ENCODE data around the gene MICB. TPM values are rescaled to one million over a fixed set of nuclear protein-coding genes. Genes with fewer than 3 reads are reported as not detected.

The MICB gene
- total RNA-seq, 1 donor from 2014 or later = 5.0 TPM

DNA sequence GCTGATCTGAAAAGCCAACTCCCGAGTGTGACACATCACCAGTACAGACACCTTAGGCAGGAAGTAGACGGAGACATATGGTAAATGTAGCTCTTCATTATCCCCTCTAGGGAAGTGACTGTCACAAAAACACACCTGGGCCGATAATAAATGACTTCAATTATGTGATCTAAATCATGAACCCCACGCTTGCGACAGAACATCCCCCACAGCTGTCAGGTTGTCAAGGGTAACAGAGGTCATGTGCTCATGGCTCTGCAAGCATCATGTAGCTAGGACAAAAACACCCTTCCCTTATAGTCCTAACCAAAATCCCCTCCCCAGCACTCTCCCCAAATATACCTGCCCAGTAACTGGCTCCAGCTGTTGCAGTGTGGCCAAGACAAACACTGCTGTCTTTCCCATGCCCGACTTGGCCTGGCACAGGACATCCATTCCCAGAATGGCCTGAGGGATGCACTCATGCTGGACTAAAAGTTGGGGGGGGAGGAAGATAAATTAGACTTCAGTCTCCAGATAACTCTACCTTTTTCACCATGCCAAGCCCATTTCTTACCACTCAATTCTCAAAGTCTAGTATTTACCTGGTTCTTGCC, 41.0 kb downstream of the MICB start:
- no peak for DNase-seq (ENCODE audit: low read depth in 2 of 2)

GRCh38 chr6:31540640-31541039, 42.7 kb downstream of the MICB start:
- DNase-seq (ENCODE audit: low read depth in 2 of 2) = no peak

- DNase-seq (ENCODE audit: low read depth in 2 of 2) = peak; percentile 45 to 73
Measured at GRCh38 chr6:31541059-31541657, 43.2 kb downstream of the MICB start.

DNA sequence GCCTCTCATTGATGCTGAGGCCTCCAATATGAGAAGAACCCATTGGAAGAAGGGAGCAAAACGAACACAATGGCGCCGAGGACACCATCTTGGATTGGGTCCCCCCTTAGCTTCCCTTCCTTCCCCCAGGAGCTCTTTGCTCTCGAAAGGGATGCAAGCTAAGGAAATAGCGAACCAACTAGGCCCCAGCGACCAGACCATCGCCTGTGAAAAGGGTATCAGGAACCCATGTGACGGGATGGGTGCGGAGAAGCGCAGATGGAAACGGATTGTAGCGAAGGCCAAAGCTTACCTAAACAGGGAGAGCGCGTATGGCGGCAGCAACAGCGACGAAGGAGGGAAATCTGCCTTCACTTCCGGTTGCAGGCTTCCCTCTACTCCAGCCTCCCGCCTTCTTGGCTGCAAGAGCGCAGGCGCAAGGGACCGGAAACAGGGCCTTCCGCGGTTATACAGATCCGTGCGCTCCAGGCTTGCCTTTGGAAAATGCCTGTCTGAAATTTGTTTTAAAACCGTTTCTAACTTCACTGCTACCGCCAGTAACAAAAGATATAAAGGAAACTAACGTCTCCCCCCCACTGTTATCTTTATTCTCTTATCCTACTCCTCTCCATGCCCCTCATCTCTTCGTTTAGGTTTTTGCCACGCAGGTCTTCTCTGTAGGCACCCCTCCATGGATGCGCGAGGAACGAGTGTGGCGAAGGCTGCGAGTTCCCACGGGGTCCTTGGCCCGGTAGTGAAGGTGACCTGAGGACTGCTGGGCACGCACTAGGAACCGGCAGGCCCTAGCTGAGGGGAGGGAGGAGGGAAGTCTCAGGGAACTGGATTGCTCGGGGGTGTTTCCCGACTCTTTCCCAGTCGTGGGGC, 43.9 kb downstream of the MICB start, which contains the start of gene DDX39B:
DDX39B (minus strand) TSS at position 346 of the 864 bp plus-strand sequence. CDS start 1,471 bp downstream, outside the sequence.
- DNase-seq (ENCODE audit: low read depth in 2 of 2) = peak; percentile 97 to 99

DNA sequence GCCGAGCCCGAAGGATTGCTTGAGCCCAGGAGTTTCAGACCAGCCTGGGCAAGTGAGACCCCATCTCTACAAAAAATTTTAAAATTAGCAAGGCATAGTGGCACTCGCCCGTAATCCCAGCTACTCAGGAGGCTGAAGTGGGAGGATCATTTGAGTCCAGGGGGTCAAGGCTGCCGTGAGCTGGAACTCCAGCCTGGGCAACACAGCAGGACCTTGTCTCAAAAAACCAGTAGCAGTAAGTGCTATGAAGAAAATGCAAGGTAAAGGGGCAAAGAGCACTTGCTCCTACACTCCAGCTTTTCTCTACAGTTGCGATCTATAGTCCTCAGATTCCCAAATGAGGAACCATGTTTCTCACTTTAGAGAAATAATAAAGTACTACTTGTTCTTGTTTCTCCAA, 45.7 kb downstream of the MICB start:
- DNase-seq (ENCODE audit: low read depth in 2 of 2) = no peak

- DNase-seq (ENCODE audit: low read depth in 2 of 2) = no peak
Measured at GRCh38 chr6:31544676-31545075, 46.7 kb downstream of the MICB start.

DNA sequence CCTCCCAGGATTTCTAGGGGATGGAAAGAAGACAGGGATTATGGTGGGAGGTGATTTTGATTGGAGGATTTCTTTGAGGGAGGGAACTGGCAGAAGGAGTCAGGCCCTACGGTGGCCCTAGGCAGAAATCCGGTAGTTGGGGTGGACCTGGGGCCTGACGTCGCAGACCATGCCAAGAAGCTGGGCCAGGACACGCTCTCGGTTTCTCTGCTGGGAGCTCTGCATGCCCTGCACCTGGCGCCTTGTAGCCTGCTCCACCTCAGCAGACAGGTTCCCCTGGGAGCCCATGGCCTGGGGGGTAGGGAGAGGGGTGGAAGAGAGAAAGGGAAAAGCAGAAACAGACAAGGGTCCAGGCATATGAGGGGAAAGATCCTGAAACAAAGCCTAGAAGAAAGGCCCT, 47.3 kb downstream of the MICB start:
- no peak for DNase-seq (ENCODE audit: low read depth in 2 of 2)

DNA sequence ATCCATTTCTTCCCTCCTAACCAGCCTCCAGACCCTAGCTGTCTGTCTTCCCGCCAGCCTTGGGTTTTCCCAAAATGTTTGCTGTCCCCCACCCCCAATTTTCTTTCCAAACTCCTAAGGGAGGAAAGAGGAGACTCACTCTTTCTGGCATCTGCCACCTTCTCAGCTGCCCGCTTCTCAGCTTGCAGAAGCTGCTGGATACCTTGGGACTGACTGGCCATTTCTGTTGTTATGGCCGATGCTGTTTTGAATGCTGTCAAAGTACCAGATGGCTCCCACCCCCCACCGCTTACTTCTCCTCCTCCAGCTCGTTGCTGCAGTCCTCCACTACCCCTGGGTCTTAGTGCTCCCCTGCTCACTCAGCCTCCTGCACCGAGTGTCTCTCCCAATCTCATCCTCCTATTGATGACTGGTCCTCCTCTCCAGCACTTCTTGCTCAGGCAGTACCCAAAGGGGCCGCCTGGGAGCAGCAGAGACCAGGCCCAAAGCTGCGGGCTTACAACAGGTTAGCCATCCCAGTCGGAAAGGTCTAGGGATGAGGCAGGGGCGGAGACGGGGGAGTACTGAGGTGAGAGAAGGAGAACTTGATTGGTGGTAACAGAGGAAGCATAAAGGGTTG, 48.5 kb downstream of the MICB start, which contains the start of gene ATP6V1G2:
ATP6V1G2 (minus strand) TSS at position 270 of the 619 bp plus-strand sequence; CDS start at position 221, 49 bp downstream.
- DNase-seq (ENCODE audit: low read depth in 2 of 2) = peak; percentile 89 to 93

DNA sequence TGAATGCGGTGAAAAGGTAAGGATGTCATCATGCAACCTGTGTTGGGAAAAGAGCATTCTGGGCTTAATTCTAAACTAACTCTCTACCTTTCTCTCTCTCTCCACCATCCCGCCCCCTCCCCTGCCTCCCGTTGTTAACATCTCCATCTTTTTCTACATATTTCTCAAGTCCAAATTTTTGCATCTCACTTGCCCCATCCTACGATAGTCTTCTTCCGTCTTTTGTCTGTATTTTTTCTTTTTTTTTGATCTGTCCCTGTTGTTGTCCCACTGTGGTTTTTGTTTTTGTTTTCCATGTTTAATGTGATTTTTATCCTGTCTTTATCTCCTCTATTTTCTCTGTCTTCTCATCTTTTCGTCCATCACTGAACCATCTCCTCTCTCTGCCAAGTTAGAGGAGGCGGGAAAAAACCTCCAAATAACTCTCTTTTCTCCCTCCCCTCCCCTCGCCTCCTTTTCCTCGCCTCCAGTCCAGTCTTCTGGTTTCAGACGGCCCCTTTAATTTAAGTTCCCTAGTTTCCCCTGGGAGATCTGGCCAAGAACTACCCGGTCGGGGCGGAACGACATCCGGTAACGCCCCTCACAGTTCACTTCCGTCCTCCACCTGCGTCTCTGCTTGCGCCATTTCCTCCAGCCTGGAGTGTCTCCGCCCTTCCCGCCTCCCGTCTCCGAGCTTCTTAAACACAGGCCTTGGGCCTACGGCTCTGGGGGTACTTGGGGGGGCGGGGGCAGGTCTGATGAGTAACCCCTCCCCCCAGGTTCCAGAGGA, 49.2 kb downstream of the MICB start, which contains the start of gene NFKBIL1:
NFKBIL1 (plus strand) TSS at position 651 of the 769 bp plus-strand sequence; CDS start at position 738, 87 bp downstream.
- DNase-seq (ENCODE audit: low read depth in 2 of 2) = peak; percentile 76 to 98

DNA sequence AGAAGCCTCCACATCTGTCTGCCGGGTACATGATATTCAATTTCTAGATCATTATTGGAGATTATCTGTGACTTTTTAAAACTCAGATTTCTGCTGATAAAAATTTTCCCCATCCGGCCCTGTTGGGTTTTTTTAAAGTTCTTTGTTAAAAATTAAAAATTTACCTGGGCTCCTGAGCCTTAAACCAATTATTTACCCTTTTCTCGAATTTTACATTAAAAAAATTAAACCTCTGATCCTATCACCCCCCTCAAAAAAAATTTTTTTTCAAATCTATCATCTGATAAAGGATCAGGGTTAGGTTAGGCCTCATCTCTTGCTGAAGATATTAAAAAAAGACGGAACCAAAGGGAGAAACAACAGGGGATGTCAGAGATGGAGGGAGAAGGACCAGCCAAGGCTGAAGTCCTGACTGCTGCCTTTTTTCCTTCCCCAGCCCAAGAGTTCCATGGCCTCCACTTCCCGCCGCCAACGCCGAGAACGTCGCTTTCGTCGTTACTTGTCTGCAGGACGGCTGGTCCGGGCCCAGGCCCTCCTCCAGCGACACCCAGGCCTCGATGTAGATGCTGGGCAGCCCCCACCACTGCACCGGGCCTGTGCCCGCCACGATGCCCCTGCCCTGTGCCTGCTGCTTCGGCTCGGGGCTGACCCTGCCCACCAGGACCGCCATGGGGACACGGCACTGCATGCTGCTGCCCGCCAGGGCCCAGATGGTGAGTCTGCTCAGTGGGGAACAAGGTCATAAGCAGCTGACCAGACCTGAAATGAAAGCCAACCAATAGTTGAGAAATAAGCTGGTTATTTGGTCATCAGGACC, 50.0 kb downstream of the MICB start:
- no peak for DNase-seq (ENCODE audit: low read depth in 2 of 2)

- no peak for DNase-seq (ENCODE audit: low read depth in 2 of 2)
Measured at GRCh38 chr6:31548544-31548873, 50.6 kb downstream of the MICB start.

- DNase-seq (ENCODE audit: low read depth in 2 of 2) = peak; percentile 79 to 87
Measured at GRCh38 chr6:31551371-31551770, 53.4 kb downstream of the MICB start.

DNA sequence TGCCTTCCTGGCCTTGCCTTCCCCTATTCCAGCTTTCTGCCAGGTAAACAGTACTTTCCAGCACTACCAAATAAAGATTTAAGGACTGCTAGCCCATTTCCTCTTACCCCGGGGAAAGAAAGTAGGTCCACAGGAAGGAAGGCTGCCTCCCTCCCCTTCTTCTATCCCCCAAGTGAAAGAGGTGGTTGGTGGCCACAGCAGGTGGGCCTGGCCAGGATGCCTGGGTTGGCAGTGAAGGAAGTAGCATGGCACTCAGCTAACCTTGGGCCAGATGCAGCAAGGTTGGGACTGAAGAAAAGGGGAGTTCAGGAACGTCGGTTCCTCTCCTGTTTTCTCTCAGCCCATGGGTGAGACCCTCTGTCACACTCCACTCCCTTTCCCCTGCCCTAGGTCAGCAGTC, 58.4 kb downstream of the MICB start:
- no peak for DNase-seq (ENCODE audit: low read depth in 2 of 2)

- peak in 1 of 2 donors; percentile 64 for DNase-seq (ENCODE audit: low read depth in 2 of 2)
Measured at GRCh38 chr6:31557443-31558317, 59.7 kb downstream of the MICB start.

GRCh38 chr6:31558318-31558625, 60.3 kb downstream of the MICB start:
- no peak for DNase-seq (ENCODE audit: low read depth in 2 of 2)

DNA sequence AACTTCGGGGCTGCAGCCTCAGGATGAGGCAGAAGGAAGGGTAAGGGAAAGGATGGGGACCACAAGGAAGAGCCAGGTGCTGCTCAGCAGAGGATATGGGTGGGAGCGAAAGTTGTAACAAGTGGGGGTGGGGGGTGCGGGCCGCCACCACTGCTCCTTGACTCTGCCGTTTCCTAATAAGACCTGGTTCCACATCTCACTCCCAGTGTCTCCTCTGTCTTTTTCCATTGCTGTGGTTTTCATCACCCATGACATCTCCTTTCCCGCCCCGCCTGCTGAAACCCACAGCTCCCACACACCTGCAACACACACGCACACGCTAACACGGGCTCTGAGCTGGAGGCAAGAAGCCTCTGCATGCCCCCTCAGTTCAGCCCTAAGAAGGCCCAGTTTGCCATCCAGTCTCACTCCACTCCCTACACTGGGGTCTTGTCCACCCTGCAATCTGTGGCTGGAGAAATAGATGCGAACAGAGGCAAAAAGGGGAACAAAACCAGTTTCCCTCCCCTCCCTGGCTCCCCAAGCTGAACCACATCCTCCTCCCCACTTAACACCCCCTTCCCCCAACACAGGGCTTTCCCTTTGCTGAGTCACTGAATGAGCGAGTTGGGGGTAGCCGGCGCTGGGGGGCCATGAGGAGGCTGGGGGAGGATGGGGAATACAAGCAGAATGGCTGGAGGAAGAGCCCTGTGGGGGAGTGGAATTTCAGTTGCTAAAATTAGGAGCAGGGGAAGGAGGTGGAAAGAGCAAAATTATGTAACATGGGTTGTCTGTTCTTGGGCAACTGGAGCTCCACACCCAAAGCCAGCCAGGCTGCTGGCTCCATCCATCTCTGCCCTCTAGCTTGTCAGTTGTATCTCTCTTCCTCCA, 60.9 kb downstream of the MICB start:
- peak; percentile 40 to 60 for DNase-seq (ENCODE audit: low read depth in 2 of 2)

DNA sequence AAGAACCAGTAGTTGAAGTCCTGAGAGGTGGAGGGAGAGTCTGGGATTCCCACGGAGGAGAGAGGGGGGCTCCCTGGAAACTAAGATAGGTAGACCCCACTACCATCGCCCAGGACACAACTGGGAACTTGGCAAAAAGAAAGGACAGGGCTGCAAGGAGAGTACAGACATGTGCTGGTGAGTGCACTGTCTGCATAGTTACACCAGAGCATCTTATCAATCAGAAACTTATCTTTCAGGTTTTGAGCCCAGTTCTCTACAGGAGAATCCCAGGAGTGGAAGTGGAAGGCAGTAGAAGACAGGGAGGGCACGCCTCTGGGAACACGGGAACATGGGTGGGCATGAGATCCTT, 61.6 kb downstream of the MICB start:
- no peak for DNase-seq (ENCODE audit: low read depth in 2 of 2)

GRCh38 chr6:31559958-31560696, 62.2 kb downstream of the MICB start:
- DNase-seq (ENCODE audit: low read depth in 2 of 2) = peak; percentile 97 to 99

Measured in lung microvascular endothelial cell (primary cell).